OCI-LY7 (cell line): ENCODE data around the gene SPEM1.

ENCODE experiments used
- CTCF ChIP-seq: fragments of 200-600 bp; sonication (generic); conservative IDR thresholded peaks from 2 replicates; pipeline ENCODE4 v1.5.1; 2014; ENCODE audit warnings: mild to moderate bottlenecking, antibody characterized with exemption, low read length, moderate library complexity, mixed read lengths
- EZH2phosphoT487 ChIP-seq: fragments of 200-600 bp; sonication (generic); IDR thresholded peaks from 2 replicates; pipeline ENCODE4 v1.6.1; 2018; ENCODE audit warnings: low read depth, borderline replicate concordance, mild to moderate bottlenecking, mixed run types, antibody characterized with exemption, low read length, moderate library complexity, mixed read lengths

- TF ChIP-seq CTCF (no peak), EZH2phosphoT487 (no peak)
These were observed 43.3 kb downstream of the SPEM1 start for GRCh38 chr17:7463372-7463846.
